HFF-Myc (cell line): ENCODE results near the gene PHF13.

Experiments used
- DNase-seq: peaks from one replicate; pipeline ENCODE4 v3.0.0-alpha.2; 2011; ENCODE audit warnings: low read depth; ENCODE audit errors: extremely low read depth
- H3K4me3 ChIP-seq: replicated peaks from 2 replicates; pipeline ENCODE4 v1.5.1; 2011; ENCODE audit warnings: low read depth, mild to moderate bottlenecking, control low read depth, low read length
- CTCF ChIP-seq: IDR thresholded peaks from 2 replicates; pipeline ENCODE4 v1.5.1; 2012; ENCODE audit warnings: mild to moderate bottlenecking, low read depth, low read length, control low read depth; ENCODE audit errors: missing control alignments

Gene PHF13

GRCh38 chr1:6574818-6575217 lies 38.7 kb upstream of the PHF13 start:
- TF ChIP-seq CTCF, result no peak
- DNase-seq, result no peak
- H3K4me3 ChIP-seq, result no peak overlapping the region

GRCh38 chr1:6577831-6578525 lies 35.6 kb upstream of the PHF13 start:
- DNase-seq, result no peak
- H3K4me3 ChIP-seq, result no peak overlapping the region
- TF ChIP-seq CTCF, result no peak

GRCh38 chr1:6578624-6579373 lies 34.7 kb upstream of the PHF13 start:
- H3K4me3 ChIP-seq, result peak overlapping the region; percentile 70
- TF ChIP-seq CTCF, result no peak
- no peak for DNase-seq

GRCh38 chr1:6579374-6580118 lies 34.0 kb upstream of the PHF13 start, which contains the start of gene ZBTB48:
Gene ZBTB48 (plus strand): TSS chr1:6579994. CDS start chr1:6580610, 616 bp downstream.
- peak within 1 kb of the TSS; percentile 70 for H3K4me3 ChIP-seq
- peak; percentile 87 for DNase-seq
- no peak for TF ChIP-seq CTCF

GRCh38 chr1:6580119-6580592 lies 33.4 kb upstream of the PHF13 start:
- no peak for TF ChIP-seq CTCF
- H3K4me3 ChIP-seq, result peak overlapping the region; percentile 70
- DNase-seq, result no peak

- DNase-seq, result no peak
- TF ChIP-seq CTCF, result peak; percentile 22
Observed at GRCh38 chr1:6580593-6581409, 32.7 kb upstream of the PHF13 start.

More at GRCh38 chr1:6580593-6581409, 32.7 kb upstream of the PHF13 start:
- peak overlapping the region; percentile 70 for H3K4me3 ChIP-seq
